K562 (cell line): ENCODE measurements around the gene TRIM33. TPM values are rescaled to one million over a fixed set of nuclear protein-coding genes. Genes with fewer than 3 reads are reported as not detected.
A peak's percentile ranks its signal among the peaks of the same experiment; 100 is the strongest.

ENCODE experiments used
- ATAC-seq: fragments of 200-7000 bp; cut with Tn5 transposase; 3 replicates; pipeline ENCODE4 v1.9.1; 2020; ENCODE audit warnings: moderate library complexity
- BruUV-seq: library from RNA; stranded (reverse); fragments of 400-500 nt; replicated peaks from 2 replicates; lab custom pipeline; 2021; lab: Mats Ljungman, UMichigan
- CTCF ChIA-PET: fragments of 300-600 bp; formaldehyde crosslinking; extraction: SDS; loops from one replicate; lab custom pipeline; 2021; ENCODE audit warnings: low intra/inter-chr PET ratio; lab: Yijun Ruan, JAX
- POLR2A ChIA-PET: fragments of 300-600, 350-650 bp; sonication (Branson Sonifier 250); formaldehyde crosslinking; extraction: SDS; loops from one replicate; lab custom pipeline; 2021; ENCODE audit warnings: antibody characterized with exemption, inconsistent platforms; lab: Yijun Ruan, JAX
- DNase-seq, 4 experiments: peaks; one replicate each; pipeline versions ENCODE4 v3.0.0 to v3.0.0-alpha.2; 2011 to 2018; ENCODE audit warnings: low spot score in 3 of 4, mixed read lengths in 3 of 4; ENCODE audit errors: extremely low read depth in 1 of 4
- FAIRE-seq: peaks from 2 replicates; lab custom pipeline; 2011; peaks lifted over from hg19 to GRCh38; lab: Jason Lieb, UNC
- H2AFZ ChIP-seq: 2 replicates; pipeline ENCODE4 v1.6.0; 2011; ENCODE audit warnings: low read depth, low read length, control low read depth, inconsistent platforms
- H3K27ac ChIP-seq: fragments of 200-600 bp; 3 replicates; pipeline ENCODE4 v1.8.0; 2011; ENCODE audit warnings: low read depth, mild to moderate bottlenecking, control low read depth, inconsistent platforms, low read length, moderate library complexity, mixed read lengths; ENCODE audit errors: extremely low read depth
- H3K27me3 ChIP-seq, 2 experiments: fragments of 300-600 bp in 1 of 2; 2 replicates in 1 of 2; 3 replicates in 1 of 2; pipeline versions ENCODE4 v1.6.0 to v1.8.0; 2011; ENCODE audit warnings: inconsistent platforms in 2 of 2, low read length in 2 of 2, mild to moderate bottlenecking in 1 of 2, mixed read lengths in 1 of 2, moderate library complexity in 1 of 2; ENCODE audit not compliant: control insufficient read depth in 2 of 2, insufficient read depth in 2 of 2
- H3K36me3 ChIP-seq: fragments of 300-600 bp; 3 replicates; pipeline ENCODE4 v1.8.0; 2011; ENCODE audit warnings: mild to moderate bottlenecking, low read length, inconsistent platforms; ENCODE audit not compliant: control insufficient read depth, insufficient read depth
- H3K4me1 ChIP-seq, 2 experiments: fragments of 200-600 bp in 1 of 2; replicated peaks in 1 of 2; 2 replicates in 1 of 2; 3 replicates in 1 of 2; pipeline versions ENCODE4 v1.5.1 to v1.8.0; 2011; ENCODE audit warnings: inconsistent platforms in 2 of 2, low read length in 2 of 2, mild to moderate bottlenecking in 1 of 2, mixed read lengths in 1 of 2, moderate library complexity in 1 of 2; ENCODE audit not compliant: control insufficient read depth in 2 of 2, insufficient read depth in 2 of 2
- H3K4me2 ChIP-seq: 2 replicates; pipeline ENCODE4 v1.6.1; 2011; ENCODE audit warnings: low read length, control low read depth, inconsistent platforms, mixed read lengths; ENCODE audit not compliant: insufficient read depth
- H3K4me3 ChIP-seq: fragments of 200-600 bp; sonication (generic), shearing (Covaris generic); 2 replicates; pipeline ENCODE4 v1.5.1; 2016; ENCODE audit warnings: control low read depth, inconsistent platforms
- H3K79me2 ChIP-seq: fragments of 200-600 bp; 3 replicates; pipeline ENCODE4 v1.8.0; 2011; ENCODE audit warnings: low read length, inconsistent platforms; ENCODE audit not compliant: control insufficient read depth, insufficient read depth
- H3K9ac ChIP-seq, 2 experiments: 2 replicates each; pipeline versions ENCODE4 v1.6.0 to v1.6.1; 2011; ENCODE audit warnings: low read depth in 2 of 2, low read length in 2 of 2, control low read depth in 1 of 2, inconsistent platforms in 1 of 2, mild to moderate bottlenecking in 1 of 2, mixed read lengths in 1 of 2; ENCODE audit not compliant: insufficient read depth in 1 of 2
- H3K9me1 ChIP-seq: one replicate; pipeline ENCODE4 v1.6.0; 2011; ENCODE audit warnings: inconsistent platforms, mild to moderate bottlenecking, low read length, moderate library complexity; ENCODE audit not compliant: control insufficient read depth, insufficient read depth
- H3K9me3 ChIP-seq: replicated peaks from 2 replicates; pipeline ENCODE4 v1.5.1; 2011; ENCODE audit warnings: low read depth, low read length, inconsistent platforms; ENCODE audit not compliant: control insufficient read depth, insufficient read depth
- H4K20me1 ChIP-seq: replicated peaks from 2 replicates; pipeline ENCODE4 v1.6.1; 2011; ENCODE audit warnings: low read length, inconsistent platforms, mixed read lengths; ENCODE audit not compliant: control insufficient read depth, insufficient read depth
- BCOR ChIP-seq: fragments of 450-650 bp; IDR thresholded peaks from 2 replicates; pipeline ENCODE4 v1.6.1; 2016
- POLR2G ChIP-seq: fragments of 200-400 bp; formaldehyde crosslinking; IDR thresholded peaks from 2 replicates; pipeline ENCODE4 v1.6.1; 2017; ENCODE audit warnings: low read depth, mild to moderate bottlenecking, antibody characterized with exemption, low read length, moderate library complexity
- SRSF7 ChIP-seq: fragments of 200-400 bp; formaldehyde crosslinking; optimal IDR thresholded peaks from 2 replicates; pipeline ENCODE3; 2017; ENCODE audit warnings: mild to moderate bottlenecking, low read depth, low read length
- XRCC4 ChIP-seq: IDR thresholded peaks from one replicate; pipeline ENCODE4 v1.6.1; 2011; ENCODE audit not compliant: insufficient read depth, insufficient read length; ENCODE audit errors: extremely low read depth
- ZNF561 ChIP-seq: fragments of 450-650 bp; formaldehyde crosslinking; conservative IDR thresholded peaks from 2 replicates; pipeline ENCODE4 v1.4.0; 2020; ENCODE audit warnings: mild to moderate bottlenecking, moderate library complexity
- ZNF707 ChIP-seq: fragments of 250-450 bp; sonication (Bioruptor Pico); conservative IDR thresholded peaks from 2 replicates; pipeline ENCODE4 v1.8.0; 2022; ENCODE audit warnings: inconsistent platforms, mild to moderate bottlenecking, moderate library complexity
- WGBS: fragments of 100-300 bp; shearing (Covaris generic); methylation state at CpG from one replicate; pipeline ENCODE4 v1.1.6; 2016; ENCODE audit warnings: low coverage, mixed read lengths; ENCODE audit not compliant: insufficient coverage; ENCODE audit errors: missing lambda C conversion rate; 5-methylcytosine and 5-hydroxymethylcytosine counted together
- in situ Hi-C: fragments of 300-500 bp; cut with MboI; formaldehyde crosslinking; loops from 4 replicates; pipeline ENCODE4 v1.15.0; 2018; ENCODE audit warnings: inconsistent platforms, mixed read lengths
- intact Hi-C: fragments of 100-400 bp; cut with micrococcal nuclease; formaldehyde crosslinking; loops from 2 replicates; pipeline ENCODE4 v1.14.2; 2022
- polyA plus RNA-seq, 8 experiments: library from polyadenylated mRNA; depleted of rRNA in 4 of 8; stranded (reverse) in 5 of 8; unstranded in 3 of 8; fragments of >200 nt; fragmentation: Nextera tagmentation in 2 of 8; fragmentation: Illumina TruSeq in 1 of 8; extraction: Ambion mirVana in 2 of 8; extraction: Trizol in 1 of 8; gene quantifications; 2 replicates each; pipeline versions ENCODE4 v1.2.1 to v1.2.3, GENCODE V29; 2011 to 2014; ENCODE audit warnings: inconsistent platforms in 1 of 8, missing spikeins in 1 of 8
- total RNA-seq, 7 experiments: library from RNA; depleted of rRNA in 6 of 7; stranded (reverse); fragments of >200 nt in 6 of 7; fragmentation: Illumina TruSeq in 2 of 7; extraction: Trizol in 2 of 7; gene quantifications; 2 replicates each; pipeline versions ENCODE4 v1.2.1 to v1.2.3, GENCODE V29; 2011 to 2021; ENCODE audit warnings: low replicate concordance in 1 of 7
- TF ChIP-seq, protein P1 (sequence below), 2 experiments: fragments of 450-650 bp in 1 of 2; sonication (generic) in 1 of 2; formaldehyde crosslinking in 1 of 2; IDR thresholded peaks in 1 of 2; conservative IDR thresholded peaks in 1 of 2; 2 replicates each; pipeline versions ENCODE4 v1.6.1 to v1.8.1; 2016 to 2023; ENCODE audit warnings: mild to moderate bottlenecking in 2 of 2, moderate library complexity in 2 of 2, inconsistent platforms in 1 of 2, missing genetic modification reagents in 1 of 2

Gene TRIM33
- total and polyA plus RNA-seq, 9 of the 15 experiments (the other 6 are each of a cell fraction or from before 2014, with no cell fraction given), result 9.3 to 58.4 (median 40.2) TPM

DNA sequence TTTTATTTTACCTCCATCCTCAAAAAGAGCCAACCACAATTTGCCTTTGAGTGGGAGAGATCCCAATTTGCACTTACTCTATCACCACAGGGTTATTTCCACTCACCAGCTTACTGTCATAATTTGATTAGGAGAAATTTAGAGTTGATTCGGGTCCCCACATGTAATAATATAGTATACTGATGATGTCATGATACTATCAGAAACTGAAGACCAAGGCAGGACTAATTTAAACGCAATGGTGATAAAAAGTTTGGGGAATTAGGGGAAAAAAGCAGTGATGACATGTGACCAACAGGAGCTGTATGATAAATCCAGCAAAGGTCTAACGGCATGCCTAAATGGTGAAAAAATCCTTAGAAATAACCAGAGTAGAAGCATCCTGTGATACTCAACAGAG lies 54.4 kb downstream of the TRIM33 start:
- H3K4me2 ChIP-seq, result no peak overlapping the region
- TF ChIP-seq ZNF707 (CRISPR knock-in tag), result no peak
- TF ChIP-seq BCOR, result no peak
- TF ChIP-seq SRSF7, result no peak
- no peak for TF ChIP-seq POLR2G
- no peak for TF ChIP-seq ZNF561 (CRISPR knock-in tag)
- TF ChIP-seq, protein P1, sequence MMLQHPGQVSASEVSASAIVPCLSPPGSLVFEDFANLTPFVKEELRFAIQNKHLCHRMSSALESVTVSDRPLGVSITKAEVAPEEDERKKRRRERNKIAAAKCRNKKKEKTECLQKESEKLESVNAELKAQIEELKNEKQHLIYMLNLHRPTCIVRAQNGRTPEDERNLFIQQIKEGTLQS (IDR thresholded peaks at IDR 0.05), result peak; percentile 37
- TF ChIP-seq, protein P1 (CRISPR knock-in tag; conservative IDR thresholded peaks at IDR 0.05), result no peak
- no peak for TF ChIP-seq XRCC4
- no peak overlapping the region for H3K9ac ChIP-seq
- in situ Hi-C loops, result no loop called here
- H4K20me1 ChIP-seq, result peaks cover 6% of the 10 kb centered on the region; the same call in 1 of the 2 replicates
- peaks cover 15% of the 10 kb centered on the region for H3K9me3 ChIP-seq
- H3K9me1 ChIP-seq, result no peaks in the 10 kb centered on the region
- peaks cover 26% of the 10 kb centered on the region for H3K79me2 ChIP-seq
- FAIRE-seq (no peak), DNase-seq (no peak), ATAC-seq (no peak)
- no peak overlapping the region for H2AFZ ChIP-seq
- no peaks in the 10 kb centered on the region for H3K27me3 ChIP-seq
- ChIA-PET POLR2A (interaction anchor here (1.3 kb wide), 1 partner anchor 12 kb away, joined by 3 read pairs; no protein-coding TSS in a partner anchor), CTCF (no interaction called here)
- BruUV-seq, result no TSS peak
- peaks cover 82% of the 10 kb centered on the region for H3K36me3 ChIP-seq
- peaks cover 7 to 31% of the 10 kb centered on the region in 2 experiments; a peak in 4 of 5 replicates for H3K4me1 ChIP-seq
- H3K27ac ChIP-seq, result no peak overlapping the region
- H3K4me3 ChIP-seq, result no peak overlapping the region
- intact Hi-C loops, result no loop called here
- WGBS, result 72% methylated on average over 3 of the region's 3 CpGs
